GM12878 (cell line): ENCODE results near the gene ZNF568. TPM values are rescaled to one million over a fixed set of nuclear protein-coding genes. Genes with fewer than 3 reads are reported as not detected.

Experiments used
- ATAC-seq: fragments of 200-7000 bp; cut with Tn5 transposase; 3 replicates; pipeline ENCODE4 v1.9.1; 2020; ENCODE audit warnings: mild to moderate bottlenecking, moderate library complexity
- BruUV-seq: library from RNA; stranded (reverse); fragments of 400-500 nt; replicated peaks from 2 replicates; lab custom pipeline; 2021; lab: Mats Ljungman, UMichigan
- CTCF ChIA-PET: fragments of 300-600 bp; sonication (Branson Sonifier 250); formaldehyde crosslinking; extraction: SDS; loops from one replicate; lab custom pipeline; 2021; ENCODE audit warnings: inconsistent platforms; lab: Yijun Ruan, JAX
- POLR2A ChIA-PET: fragments of 350-600 bp; formaldehyde crosslinking; extraction: SDS; loops from one replicate; lab custom pipeline; 2021; ENCODE audit warnings: inconsistent platforms; lab: Charles Lee
- RAD21 ChIA-PET: fragments of 300-600 bp; sonication (Branson Sonifier 250); formaldehyde crosslinking; loops from one replicate; lab custom pipeline; 2023; ENCODE audit warnings: antibody characterized with exemption; ENCODE audit not compliant: unreplicated experiment; lab: Charles Lee
- SMC1A ChIA-PET: fragments of 300-600 bp; sonication (Branson Sonifier 250); formaldehyde crosslinking; loops from one replicate; lab custom pipeline; 2023; ENCODE audit not compliant: unreplicated experiment, uncharacterized antibody; lab: Charles Lee
- DNase-seq: peaks from one replicate; pipeline ENCODE4 v3.0.0-alpha.2; 2011; ENCODE audit warnings: low read depth, low spot score
- FAIRE-seq: peaks from 3 replicates; lab custom pipeline; 2011; peaks lifted over from hg19 to GRCh38; lab: Jason Lieb, UNC
- H2AFZ ChIP-seq: 2 replicates; pipeline ENCODE4 v1.6.0; 2011; ENCODE audit warnings: low read depth, low read length, control low read depth; ENCODE audit not compliant: control insufficient read depth
- H3K27ac ChIP-seq: 2 replicates; pipeline ENCODE4 v1.5.1; 2011; ENCODE audit warnings: control low read depth; ENCODE audit not compliant: control insufficient read depth, insufficient read depth
- H3K27me3 ChIP-seq, 2 experiments: replicated peaks in 1 of 2; 2 replicates each; pipeline versions ENCODE4 v1.6.0 to v1.6.1; 2011; ENCODE audit warnings: low read length in 1 of 2; ENCODE audit not compliant: control insufficient read depth in 2 of 2, insufficient read depth in 2 of 2
- H3K36me3 ChIP-seq, 2 experiments: 2 replicates each; pipeline ENCODE4 v1.5.1; 2011; ENCODE audit warnings: low read length in 1 of 2; ENCODE audit not compliant: control insufficient read depth in 2 of 2, insufficient read depth in 2 of 2
- H3K4me1 ChIP-seq: 2 replicates; pipeline ENCODE4 v1.6.1; 2011; ENCODE audit warnings: mild to moderate bottlenecking, low read length, moderate library complexity, mixed read lengths; ENCODE audit not compliant: control insufficient read depth, insufficient read depth
- H3K4me2 ChIP-seq: 2 replicates; pipeline ENCODE4 v1.6.0; 2011; ENCODE audit warnings: control low read depth; ENCODE audit not compliant: control insufficient read depth, insufficient read depth
- H3K4me3 ChIP-seq: fragments of 200-600 bp; sonication (generic); 2 replicates; pipeline ENCODE4 v1.5.1; 2016
- H3K79me2 ChIP-seq: 2 replicates; pipeline ENCODE4 v1.6.0; 2011; ENCODE audit warnings: low read length; ENCODE audit not compliant: control insufficient read depth, insufficient read depth
- H3K9ac ChIP-seq: 2 replicates; pipeline ENCODE4 v1.8.0; 2011; ENCODE audit warnings: low read length, control low read depth, mixed read lengths; ENCODE audit not compliant: control insufficient read depth, insufficient read depth
- H3K9me3 ChIP-seq: replicated peaks from 3 replicates; pipeline ENCODE4 v1.5.1; 2011; ENCODE audit warnings: mild to moderate bottlenecking, low read length; ENCODE audit not compliant: control insufficient read depth, insufficient read depth
- H4K20me1 ChIP-seq: 2 replicates; pipeline ENCODE4 v1.6.0; 2011; ENCODE audit not compliant: control insufficient read depth, insufficient read depth
- ETV6 ChIP-seq, 2 experiments: fragments of 450-650 bp in 1 of 2; IDR thresholded peaks in 1 of 2; conservative IDR thresholded peaks in 1 of 2; 2 replicates each; pipeline ENCODE4 v1.6.1; 2014; ENCODE audit warnings: antibody characterized with exemption in 1 of 2, borderline replicate concordance in 1 of 2, low read depth in 1 of 2, mild to moderate bottlenecking in 1 of 2, moderate library complexity in 1 of 2
- RBBP5 ChIP-seq: fragments of 200-600 bp; sonication (generic); conservative IDR thresholded peaks from 2 replicates; pipeline ENCODE4 v1.6.1; 2016
- RUNX3 ChIP-seq: IDR thresholded peaks from 2 replicates; pipeline ENCODE4 v1.6.1; 2012; ENCODE audit warnings: low read length, inconsistent platforms
- SMAD5 ChIP-seq: IDR thresholded peaks from 2 replicates; pipeline ENCODE4 v1.6.1; 2016; ENCODE audit warnings: antibody characterized with exemption, low read depth
- SPI1 ChIP-seq: IDR thresholded peaks from 2 replicates; pipeline ENCODE4 v1.6.1; 2011; ENCODE audit warnings: low read depth, mild to moderate bottlenecking, low read length, moderate library complexity, borderline replicate concordance; ENCODE audit not compliant: insufficient read depth
- SRF ChIP-seq, 2 experiments: IDR thresholded peaks; 2 replicates each; pipeline ENCODE4 v1.6.1; 2011; ENCODE audit warnings: low read depth in 2 of 2, low read length in 2 of 2, mild to moderate bottlenecking in 1 of 2, moderate library complexity in 1 of 2
- TAF1 ChIP-seq: IDR thresholded peaks from 2 replicates; pipeline ENCODE4 v1.6.1; 2011; ENCODE audit warnings: mild to moderate bottlenecking, low read depth, low read length, borderline replicate concordance
- ZNF622 ChIP-seq: fragments of 450-650 bp; IDR thresholded peaks from 2 replicates; pipeline ENCODE4 v1.6.1; 2017; ENCODE audit warnings: mild to moderate bottlenecking, inconsistent platforms
- whole genome bisulfite sequencing: methylation state at CpG from one replicate; pipeline ENCODE4 v1.1.6; 2016; ENCODE audit warnings: low lambda C conversion rate; ENCODE audit not compliant: insufficient replicate concordance, insufficient coverage; ENCODE audit errors: missing lambda C conversion rate; 5-methylcytosine and 5-hydroxymethylcytosine counted together
- in situ Hi-C: fragments of 300-500 bp; cut with MboI; formaldehyde crosslinking; loops from 9 replicates; pipeline ENCODE4 v1.14.3; 2018; ENCODE audit warnings: mixed read lengths
- intact Hi-C: fragments of 100-400 bp; cut with micrococcal nuclease; formaldehyde crosslinking; loops from one replicate; pipeline ENCODE4 v1.14.2; 2022; ENCODE audit not compliant: unreplicated experiment
- polyA plus RNA-seq, 11 experiments: library from polyadenylated mRNA; depleted of rRNA in 4 of 11; unstranded in 6 of 11; stranded (reverse) in 5 of 11; fragments of >200 nt; fragmentation: Nextera tagmentation in 4 of 11; fragmentation: Illumina TruSeq in 1 of 11; extraction: Ambion mirVana in 4 of 11; extraction: Trizol in 1 of 11; gene quantifications; 1 replicate in 1 of 11; 2 replicates in 10 of 11; pipeline versions ENCODE4 v1.2.1 to v1.2.3, GENCODE V29; 2011 to 2016; ENCODE audit warnings: inconsistent platforms in 2 of 11, missing spikeins in 2 of 11, low read depth in 1 of 11
- total RNA-seq, 4 experiments: library from RNA; depleted of rRNA in 3 of 4; stranded (reverse); fragments of >200 nt in 3 of 4; fragmentation: Illumina TruSeq in 1 of 4; extraction: Trizol in 1 of 4; gene quantifications; 2 replicates each; pipeline versions ENCODE4 v1.2.1 to v1.2.3, GENCODE V29; 2013 to 2021
- TF ChIP-seq, protein P1 (sequence below): IDR thresholded peaks from 2 replicates; pipeline ENCODE4 v1.6.1; 2012; ENCODE audit warnings: low read depth, low read length, improper control_type of control experiment
- TF ChIP-seq, protein P2 (sequence below): fragments of 450-650 bp; IDR thresholded peaks from 2 replicates; pipeline ENCODE4 v1.6.1; 2016; ENCODE audit warnings: mild to moderate bottlenecking

The ZNF568 gene
- total and polyA plus RNA-seq, 10 of the 15 experiments (the other 5 are each of a cell fraction or from before 2014, with no cell fraction given), result 0.16 to 0.77 (median 0.27) TPM

DNA sequence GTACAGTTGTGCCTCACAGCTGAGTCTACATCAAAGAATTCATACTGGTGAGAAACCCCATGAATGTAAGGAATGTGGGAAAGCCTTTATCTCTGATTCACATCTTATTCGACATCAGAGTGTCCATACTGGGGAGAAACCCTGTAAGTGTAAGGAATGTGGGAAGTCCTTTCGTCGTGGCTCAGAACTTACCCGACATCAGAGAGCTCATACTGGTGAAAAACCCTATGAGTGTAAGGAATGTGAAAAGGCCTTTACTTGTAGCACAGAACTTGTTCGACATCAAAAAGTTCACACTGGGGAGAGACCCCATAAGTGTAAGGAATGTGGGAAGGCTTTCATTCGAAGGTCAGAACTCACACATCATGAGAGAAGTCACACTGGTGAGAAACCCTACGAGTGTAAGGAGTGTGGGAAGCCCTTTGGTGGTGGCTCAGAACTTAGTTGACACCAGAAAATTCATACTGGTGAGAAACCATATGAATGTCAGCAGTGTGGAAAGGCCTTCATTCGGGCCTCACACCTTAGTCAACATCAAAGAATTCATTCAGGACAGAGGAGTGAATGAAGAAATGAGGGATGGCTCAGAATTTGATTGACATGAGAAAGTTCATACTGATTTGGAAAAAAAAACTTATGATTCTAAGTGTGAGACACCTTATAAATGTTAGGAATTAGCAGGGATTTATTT lies 81.2 kb downstream of the ZNF568 start:
- WGBS, result 52% methylated on average over 8 of the region's 8 CpGs
- FAIRE-seq (no peak), DNase-seq (no peak), ATAC-seq (no peak)
- POLR2A ChIA-PET, result no interaction called here
- Histone ChIP-seq H3K9ac (no peak overlapping the region), H3K4me1 (no peaks in the 10 kb centered on the region), H3K4me2 (no peak overlapping the region), H3K27ac (no peak overlapping the region), H2AFZ (no peak overlapping the region), H3K79me2 (no peaks in the 10 kb centered on the region), H3K9me3 (no peaks in the 10 kb centered on the region; the same call in 1 of the 3 replicates), H4K20me1 (no peaks in the 10 kb centered on the region), H3K27me3 (no peaks in the 10 kb centered on the region), H3K4me3 (no peak overlapping the region), H3K36me3 (no peaks in the 10 kb centered on the region)
- TF ChIP-seq ZNF622 (no peak), SMAD5 (no peak), ETV6 (conservative IDR thresholded peaks at IDR 0.05 in 1 of 2, IDR thresholded peaks at IDR 0.05 in 1 of 2; ENCODE audit: borderline replicate concordance in 1 of 2, low read depth in 1 of 2) (no peak), RBBP5 (no peak), TAF1 (no peak), RUNX3 (no peak), SPI1 (no peak), SRF (IDR thresholded peaks at IDR 0.05; ENCODE audit: low read depth in 2 of 2, low read length in 2 of 2) (no peak)
- TF ChIP-seq, protein P1, sequence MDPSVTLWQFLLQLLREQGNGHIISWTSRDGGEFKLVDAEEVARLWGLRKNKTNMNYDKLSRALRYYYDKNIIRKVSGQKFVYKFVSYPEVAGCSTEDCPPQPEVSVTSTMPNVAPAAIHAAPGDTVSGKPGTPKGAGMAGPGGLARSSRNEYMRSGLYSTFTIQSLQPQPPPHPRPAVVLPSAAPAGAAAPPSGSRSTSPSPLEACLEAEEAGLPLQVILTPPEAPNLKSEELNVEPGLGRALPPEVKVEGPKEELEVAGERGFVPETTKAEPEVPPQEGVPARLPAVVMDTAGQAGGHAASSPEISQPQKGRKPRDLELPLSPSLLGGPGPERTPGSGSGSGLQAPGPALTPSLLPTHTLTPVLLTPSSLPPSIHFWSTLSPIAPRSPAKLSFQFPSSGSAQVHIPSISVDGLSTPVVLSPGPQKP, result no peak
- TF ChIP-seq, protein P2, sequence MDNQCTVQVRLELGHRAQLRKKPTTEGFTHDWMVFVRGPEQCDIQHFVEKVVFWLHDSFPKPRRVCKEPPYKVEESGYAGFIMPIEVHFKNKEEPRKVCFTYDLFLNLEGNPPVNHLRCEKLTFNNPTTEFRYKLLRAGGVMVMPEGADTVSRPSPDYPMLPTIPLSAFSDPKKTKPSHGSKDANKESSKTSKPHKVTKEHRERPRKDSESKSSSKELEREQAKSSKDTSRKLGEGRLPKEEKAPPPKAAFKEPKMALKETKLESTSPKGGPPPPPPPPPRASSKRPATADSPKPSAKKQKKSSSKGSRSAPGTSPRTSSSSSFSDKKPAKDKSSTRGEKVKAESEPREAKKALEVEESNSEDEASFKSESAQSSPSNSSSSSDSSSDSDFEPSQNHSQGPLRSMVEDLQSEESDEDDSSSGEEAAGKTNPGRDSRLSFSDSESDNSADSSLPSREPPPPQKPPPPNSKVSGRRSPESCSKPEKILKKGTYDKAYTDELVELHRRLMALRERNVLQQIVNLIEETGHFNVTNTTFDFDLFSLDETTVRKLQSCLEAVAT, result no peak
- no TSS peak for BruUV-seq
- in situ Hi-C loops (no loop called here), intact Hi-C loops (no loop called here)
- RAD21 ChIA-PET, result no interaction called here
- SMC1A ChIA-PET, result no interaction called here
- CTCF ChIA-PET, result no interaction called here
